Stimulated activated CD4-positive, alpha-beta T cell treated with anti-CD3 and anti-CD28 coated beads, Interleukin-1b, Interleukin-23, amount 100 ng/mL, for 24 hours (primary cell): Measurements from ENCODE around the gene ZNF415.
"Not testable (repeated sequence)": the region's sequence is repeated elsewhere in the genome, so short reads cannot be mapped to it uniquely, and the experiment has no call there.

Experiments
- DNase-seq, 4 experiments: peaks; one replicate each; pipeline ENCODE4 v3.0.0-alpha.2; 2020; ENCODE audit warnings: low read depth in 4 of 4, low spot score in 1 of 4

The ZNF415 gene

DNA sequence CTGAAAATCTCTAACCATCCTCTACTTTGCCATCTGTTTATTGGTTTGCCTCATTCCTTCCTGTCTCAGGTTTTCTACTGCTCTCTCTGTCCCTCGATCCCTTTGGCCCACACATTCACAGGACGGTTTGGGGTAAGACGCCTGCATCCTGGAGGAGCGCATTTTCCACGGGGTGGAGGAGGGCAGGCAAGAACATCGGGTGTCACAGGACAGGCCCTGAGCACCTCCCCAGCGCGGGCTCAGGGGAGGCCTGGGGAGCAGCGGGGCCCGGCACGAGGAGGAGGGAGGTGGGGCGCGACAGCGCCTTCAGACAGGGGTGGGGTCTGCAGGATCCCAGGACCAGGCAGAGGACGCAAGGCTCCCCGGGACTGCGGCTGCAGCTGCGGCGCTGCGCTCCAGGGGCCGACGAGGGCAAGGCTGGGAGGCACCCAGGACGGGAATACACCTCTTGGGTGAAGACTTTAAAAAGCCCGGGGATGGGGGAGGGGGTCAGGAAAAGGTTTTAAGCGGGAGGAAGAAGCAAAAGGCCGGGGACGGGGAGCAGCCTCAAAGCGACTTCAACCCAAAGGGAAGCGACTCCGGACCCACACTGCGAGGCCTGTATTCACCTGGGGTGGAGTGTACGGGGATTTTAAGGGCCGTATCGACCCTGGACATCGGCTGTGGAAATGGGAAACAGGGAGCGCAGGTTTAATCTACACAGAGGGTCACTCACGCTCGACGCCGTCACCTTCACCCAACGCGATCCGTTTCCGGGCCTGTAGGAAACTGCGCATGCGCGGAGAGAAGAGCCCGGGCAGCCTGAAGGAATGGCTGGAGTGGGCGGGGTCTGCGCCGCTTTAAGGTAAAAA lies at the start of gene ZNF415:
Gene ZNF415, minus strand, starts transcription at position 770 of the 851 bp plus-strand sequence. CDS start 10,234 bp downstream, outside the sequence.
- DNase-seq: peak; percentile 1 to 28 (median 4)

DNA sequence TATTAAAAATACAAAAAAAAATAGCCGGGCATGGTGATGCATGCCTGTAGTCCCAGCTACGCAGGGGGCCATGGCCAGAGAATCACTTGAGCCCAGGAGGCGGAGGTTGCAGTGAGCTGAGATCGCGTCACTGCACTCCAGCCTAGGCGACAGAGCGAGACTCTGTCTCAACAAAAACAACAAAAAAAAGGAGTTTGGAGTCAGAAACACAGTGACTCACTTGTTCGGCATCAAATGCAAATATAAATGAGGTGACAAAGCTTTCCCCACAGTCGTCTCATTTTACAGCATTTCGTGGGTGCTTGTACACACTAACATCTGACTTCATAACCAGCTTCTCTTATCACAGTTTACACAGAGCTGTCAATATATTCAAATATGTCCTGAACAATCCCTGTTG lies 49.5 kb upstream of the ZNF415 start:
- DNase-seq: no peak

DNA sequence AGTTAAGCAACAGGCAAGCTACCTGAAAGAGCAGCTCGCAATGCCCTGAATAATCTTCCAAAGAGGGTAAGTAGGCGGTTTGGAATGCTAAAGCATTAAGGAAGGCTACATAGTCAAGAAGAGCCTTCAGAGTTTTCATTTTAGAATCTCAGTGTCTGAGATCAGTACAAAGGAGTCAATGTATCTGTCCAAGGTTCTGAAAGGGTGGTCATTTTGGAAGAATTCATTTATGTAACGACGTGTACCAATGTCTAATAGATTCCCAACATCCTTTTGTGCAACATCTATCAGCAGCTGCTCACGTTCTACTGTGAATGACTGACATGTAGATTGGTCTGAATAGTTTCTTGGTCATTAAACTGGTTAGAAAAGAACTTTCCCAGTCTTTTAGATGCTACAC lies 45.3 kb upstream of the ZNF415 start:
- DNase-seq: no peak

DNA sequence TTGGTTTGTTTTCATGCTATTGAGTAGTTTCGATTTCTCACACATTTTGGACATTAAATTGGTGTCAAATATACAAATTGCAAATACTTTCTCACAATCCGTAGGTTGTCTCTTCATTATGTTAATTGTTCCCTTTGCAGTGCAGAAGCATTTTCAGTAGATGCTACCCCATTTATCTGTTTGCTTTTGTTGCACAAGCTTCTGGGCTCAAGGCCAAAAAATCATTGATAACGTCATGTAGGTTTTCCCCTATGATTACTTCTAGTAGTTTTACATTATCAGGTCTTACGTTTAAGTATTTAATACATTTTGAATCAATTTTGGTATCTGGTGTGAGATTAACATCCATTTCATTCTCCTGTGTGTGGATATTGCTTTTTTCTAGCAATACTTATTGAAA lies 40.2 kb upstream of the ZNF415 start:
- no peak for DNase-seq

DNA sequence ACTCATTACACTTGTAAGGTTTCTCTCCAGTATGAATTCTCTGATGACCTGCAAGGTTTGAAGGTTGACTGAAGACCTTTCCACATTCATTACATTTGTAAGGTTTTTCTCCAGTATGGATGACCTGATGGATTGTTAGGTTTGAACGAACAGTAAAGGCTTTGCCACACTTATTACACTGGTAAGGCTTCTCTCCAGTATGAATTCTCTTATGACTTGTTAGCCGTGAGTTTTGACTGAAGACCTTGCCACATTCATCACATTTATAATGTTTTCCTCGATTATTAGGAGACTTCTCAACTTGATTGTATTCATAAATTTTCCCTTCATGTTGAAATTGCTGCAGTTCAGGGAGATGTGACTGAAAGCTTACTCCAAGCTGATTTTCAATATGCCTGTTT lies 33.0 kb upstream of the ZNF415 start:
- no peak for DNase-seq

DNA sequence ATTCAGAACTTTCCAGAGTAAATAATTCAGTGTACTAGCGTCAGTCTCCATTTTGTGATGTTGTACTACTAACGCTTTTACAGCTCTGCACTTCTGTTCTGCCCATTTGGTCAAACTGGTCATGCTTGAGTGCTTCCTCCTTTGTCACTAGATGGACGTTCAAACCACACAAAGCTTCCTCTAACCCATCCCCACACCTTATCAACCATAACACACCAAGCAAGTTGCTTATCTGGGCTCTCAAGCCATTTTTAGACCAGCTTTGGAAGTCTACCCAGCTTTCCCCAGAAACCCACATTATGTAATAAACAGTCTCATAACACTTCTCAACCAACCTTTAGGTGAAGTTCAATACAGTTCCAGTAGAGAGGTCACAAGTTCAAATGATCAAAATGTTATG lies 28.4 kb upstream of the ZNF415 start:
- no peak for DNase-seq

DNA sequence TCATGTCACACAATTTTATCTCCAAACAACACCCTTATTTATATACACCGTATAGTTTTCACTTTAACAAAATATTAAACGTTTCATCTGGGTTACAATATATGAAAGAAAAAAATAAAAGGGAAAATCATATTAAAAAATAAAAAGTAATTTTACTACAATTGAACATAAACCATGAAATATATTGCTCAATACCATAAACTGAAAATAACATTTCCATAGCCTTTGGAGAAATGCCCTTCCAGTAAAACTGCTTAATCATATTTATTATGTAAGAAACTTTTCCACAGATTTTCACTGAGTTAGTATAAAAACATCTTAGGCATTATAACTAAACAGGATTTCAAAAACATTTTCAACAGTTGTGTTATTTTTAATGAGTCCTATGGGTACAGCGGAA lies 27.6 kb upstream of the ZNF415 start:
- no peak for DNase-seq

DNA sequence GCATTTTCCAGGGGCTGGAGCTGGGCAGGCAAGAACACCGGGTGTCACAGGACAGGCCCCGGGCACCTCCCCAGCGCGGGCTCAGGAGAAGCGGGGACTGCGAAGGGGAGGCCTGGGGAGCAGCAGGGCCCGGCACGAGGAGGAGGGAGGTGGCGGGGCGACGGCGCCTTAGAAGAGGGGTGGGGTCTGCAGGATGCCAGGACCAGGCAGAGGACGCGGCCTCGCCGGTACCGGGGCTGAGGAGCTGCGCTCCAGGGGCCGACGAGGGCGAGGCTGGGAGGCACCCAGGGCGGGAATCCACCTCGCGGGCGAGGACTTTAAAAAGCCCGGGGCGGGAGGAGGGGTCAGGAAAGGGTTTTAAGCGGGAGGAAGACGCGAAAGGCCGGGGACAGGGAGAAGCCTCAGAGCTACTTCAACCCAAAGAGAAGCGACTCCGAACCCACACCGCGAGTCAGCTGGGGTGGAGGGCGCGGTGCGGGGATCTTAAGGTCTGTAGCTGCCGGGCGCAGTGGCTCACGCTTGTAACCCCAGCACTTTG lies 25.5 kb upstream of the ZNF415 start:
- DNase-seq: peak in 3 of 4 experiments; percentile 1 to 25 (median 10)

DNA sequence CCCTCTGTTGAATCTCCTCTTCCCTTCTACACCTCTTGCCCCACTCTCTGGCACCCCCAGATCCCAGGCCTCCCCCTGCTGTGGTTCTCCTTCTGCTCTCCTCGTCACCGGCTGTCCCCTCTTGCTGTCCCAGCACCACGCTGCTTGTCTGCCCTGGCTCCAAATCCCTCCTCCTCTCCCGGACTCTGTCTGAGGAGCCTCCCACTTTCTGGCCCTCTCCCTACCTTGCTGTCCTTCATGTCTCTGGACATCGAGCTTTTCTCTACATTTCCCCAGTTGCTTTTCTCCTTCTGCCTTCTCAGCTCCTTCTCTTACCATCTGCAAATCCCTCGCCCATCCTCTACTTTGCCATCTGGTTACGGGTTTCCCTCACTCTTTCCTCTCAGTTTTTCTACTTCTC lies 24.9 kb upstream of the ZNF415 start:
- no peak for DNase-seq

DNA sequence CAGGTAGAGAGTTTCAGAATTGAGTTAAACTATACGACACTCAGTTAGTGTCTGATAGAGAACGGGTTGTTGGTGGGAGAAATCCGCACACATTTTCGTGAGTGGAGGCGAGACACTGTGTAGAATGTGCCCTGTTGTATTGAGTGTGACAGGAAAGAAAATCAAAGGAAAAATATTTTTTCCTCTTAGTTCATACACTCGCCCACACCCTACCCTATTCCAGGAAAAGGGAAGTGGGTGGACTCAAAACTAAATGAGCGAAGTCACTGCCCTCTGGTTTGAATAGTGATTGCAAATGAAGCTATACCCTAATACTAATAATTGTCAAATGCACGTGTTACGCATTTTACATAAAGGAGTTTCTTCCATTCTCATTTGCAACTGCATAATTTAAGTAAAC lies 24.1 kb upstream of the ZNF415 start:
- no peak for DNase-seq

DNA sequence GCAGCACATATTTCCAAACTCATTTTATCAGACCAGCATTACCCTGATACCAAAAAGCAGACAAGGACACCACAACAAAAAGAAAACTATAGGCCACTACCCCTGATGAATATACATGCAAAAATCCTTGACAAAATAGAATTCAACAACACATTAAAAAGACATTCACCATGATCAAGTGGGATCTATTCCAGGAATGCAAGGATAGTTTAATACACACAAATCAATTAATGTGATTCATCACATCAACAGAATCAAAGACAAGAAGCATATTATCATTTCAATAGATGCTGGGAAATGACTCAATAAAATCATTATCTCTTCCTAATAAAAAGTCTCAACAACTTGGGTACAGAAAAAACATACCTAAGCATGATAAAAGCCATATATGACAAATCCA lies 14.9 kb upstream of the ZNF415 start:
- DNase-seq: no peak

DNA sequence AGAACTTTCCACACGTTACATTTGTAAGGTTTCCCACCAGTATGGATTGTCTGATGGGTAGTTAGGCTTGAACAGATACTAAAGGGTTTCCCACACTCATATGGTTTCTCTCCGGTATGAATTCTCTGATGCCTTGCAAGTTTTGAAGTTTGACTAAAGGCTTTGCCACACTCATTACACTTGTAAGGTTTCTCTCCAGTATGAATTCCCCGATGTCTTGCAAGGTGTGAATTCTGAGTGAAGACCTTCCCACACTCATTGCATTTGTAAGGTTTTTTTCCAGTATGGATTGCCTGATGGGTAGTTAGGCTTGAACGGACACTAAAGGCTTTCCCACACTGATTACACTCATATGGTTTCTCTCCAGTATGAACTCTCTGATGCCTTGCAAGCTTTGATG lies 7.6 kb upstream of the ZNF415 start:
- no peak for DNase-seq

DNA sequence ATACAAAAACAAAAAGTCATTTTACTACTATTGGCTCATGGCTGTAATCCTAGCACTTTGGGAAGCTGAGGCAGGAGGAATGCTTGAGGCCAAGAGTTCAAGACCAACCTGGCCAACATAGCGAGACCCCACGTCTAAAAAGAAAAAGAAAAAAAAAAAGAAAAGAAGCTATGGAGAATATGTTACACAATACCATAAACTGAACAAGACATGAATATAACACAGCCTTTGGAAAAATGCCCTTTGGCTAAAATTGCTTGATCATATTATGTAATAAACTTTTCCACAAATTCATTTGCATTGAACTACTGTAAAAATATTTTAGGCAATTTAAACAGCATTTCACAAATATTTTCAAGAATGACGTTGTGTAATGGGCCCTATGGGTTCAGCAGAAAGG lies 3.7 kb upstream of the ZNF415 start:
- no peak for DNase-seq

DNA sequence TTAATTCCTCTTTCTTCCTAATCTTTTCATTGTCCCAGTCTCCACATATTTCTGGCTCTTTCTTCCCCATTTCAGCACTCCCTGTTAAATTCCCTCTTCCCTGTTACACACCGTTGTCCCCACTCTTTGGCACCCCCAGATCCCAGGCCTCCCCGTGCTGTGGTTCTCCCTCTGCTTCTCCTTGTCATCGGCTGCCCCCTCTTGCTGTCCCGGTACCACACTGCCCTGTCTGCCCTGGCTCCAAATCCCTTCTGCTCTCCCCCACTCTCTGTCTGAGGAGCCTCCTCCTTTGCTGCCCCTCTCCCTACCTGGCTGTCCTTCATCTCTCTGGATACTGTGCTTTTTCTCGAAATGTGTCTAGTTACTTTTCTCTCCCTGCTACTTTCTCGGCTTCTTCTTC lies 983 bp downstream of the ZNF415 start:
- DNase-seq: no peak

DNA sequence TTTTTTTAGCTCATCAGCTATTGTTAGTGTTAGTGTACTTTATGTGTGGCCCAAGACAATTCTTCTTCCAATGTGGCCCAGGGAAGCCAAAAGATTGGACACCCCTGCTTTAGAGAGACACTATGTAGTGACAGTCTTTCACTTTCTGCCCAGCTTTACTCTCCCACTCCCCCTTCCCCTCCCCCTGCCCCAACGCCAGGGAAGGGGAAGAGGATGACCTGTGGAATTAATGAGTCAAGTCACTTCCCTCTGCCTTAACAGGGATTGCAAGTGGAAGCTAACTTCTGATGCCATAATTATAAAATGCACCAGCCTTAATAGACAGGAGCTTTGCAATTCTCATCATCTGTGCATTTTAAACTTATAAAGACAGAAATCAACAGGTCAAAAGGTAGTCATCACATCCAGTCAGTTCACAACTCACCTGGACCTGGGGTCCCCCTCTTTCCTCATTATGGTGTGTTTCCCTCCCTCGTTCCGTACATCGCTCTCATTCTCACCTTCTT lies 1.6 kb downstream of the ZNF415 start:
- DNase-seq: no peak

DNA sequence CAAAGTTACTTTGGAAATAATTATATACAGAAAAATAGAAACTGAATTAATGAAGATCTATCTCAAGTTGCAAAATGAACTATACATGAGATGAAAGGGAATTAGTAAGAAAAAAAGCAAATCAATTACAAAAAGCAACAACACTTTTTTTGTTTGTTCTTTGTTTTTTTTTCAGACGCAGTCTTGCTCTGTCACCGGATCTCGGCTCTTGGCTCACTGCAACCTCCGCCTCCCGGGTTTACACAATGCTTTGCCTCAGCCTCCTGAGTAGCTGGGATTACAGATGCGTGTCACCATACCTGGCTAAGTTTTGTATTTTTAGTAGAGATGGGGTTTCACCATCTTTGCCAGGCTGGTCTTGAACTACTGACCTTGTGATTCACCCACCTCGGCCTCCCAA lies 2.2 kb downstream of the ZNF415 start:
- no peak for DNase-seq

DNA sequence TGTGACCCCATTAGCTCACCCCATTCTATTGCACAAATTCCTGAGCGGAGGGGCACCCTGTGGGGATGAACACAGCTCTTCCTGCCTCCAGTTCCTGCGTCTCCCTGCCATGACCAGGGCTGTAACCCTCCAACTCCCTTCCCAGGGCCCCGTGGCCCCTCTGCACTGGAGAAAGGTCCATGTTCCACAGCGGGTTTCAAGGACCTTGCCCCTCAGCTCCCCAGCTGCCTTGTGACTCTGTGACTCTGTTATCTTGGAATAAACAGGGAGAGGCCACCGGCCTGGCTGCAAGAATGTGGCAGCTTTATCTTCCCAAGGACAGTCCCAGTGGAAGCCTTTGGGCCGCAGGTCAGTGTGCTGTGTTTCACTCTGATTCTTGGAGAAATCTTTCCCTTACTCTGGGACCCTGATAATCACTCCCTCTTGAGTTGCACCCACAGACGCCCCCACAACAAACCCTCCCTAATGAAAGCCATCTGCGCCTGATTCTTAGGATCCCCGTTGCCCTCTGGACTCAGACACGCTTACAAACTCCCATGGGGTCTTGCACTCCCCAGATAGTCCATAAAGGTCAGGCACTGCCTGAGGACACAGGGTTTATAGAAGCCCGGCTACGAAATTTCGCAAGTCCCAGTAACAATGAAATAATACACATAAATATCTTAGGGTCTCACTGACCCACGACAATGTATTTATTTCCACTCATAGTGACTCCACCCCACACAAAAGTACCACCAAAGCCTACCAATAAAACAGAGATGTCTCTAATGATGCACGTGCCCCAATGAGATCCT lies 5.8 kb downstream of the ZNF415 start:
- DNase-seq: not testable (repeated sequence)

DNA sequence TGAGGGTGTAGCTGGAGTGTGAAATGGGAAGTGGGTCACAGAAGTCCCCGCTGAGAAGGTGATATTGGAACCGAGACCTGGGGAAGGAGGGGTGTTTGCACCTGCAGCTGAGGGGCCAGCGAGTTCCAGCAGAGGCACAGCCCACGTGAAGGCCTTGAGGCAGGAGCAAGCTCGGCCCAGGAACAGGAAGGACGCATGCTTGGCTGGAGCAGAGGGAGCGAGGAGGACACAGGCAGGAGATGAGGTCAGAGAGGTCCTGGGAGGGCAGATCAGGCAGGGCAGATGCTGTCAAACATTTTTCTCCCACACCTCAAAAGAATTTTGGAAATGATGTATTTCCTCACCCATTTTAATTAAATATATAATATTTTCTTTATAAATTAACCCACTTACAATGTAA lies 9.3 kb downstream of the ZNF415 start:
- DNase-seq: no peak

DNA sequence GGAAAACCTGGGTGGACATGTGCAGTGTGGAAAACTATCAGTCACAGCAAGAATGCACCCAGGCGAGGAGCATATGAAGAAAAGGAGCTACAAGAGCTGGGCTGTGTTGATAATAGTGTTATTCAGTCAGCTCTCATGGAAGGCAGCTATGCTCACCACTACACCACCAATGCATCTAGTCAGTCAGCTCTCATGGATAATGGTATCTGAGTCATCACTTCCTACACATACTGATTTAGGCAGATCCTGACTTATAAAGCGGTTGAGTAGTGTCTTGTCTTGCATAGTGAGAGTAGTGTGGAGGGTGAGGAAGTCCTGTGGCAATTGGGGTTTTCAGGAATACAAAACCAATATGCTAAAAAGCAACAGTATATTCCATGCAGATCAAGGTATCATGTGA lies 20.4 kb downstream of the ZNF415 start:
- no peak for DNase-seq

DNA sequence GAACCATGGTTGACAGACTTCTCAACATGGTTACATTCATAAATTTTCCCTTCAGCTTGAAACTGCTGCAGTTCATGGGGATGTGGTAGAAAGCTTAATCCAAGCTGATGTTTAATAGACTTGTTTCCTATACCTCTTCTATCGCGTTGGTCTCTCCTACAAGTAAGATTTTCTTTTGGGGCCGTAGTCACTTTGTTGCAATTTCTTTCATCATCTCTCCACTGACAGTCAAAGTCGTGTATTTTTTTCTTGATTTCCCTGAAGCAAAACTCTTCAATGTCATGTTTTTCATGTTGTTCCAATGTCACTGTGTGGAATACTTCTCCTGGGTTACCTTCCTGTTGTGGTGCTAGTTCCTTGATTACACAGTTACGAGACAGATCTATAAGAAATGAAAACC lies 23.2 kb downstream of the ZNF415 start:
- no peak for DNase-seq

DNA sequence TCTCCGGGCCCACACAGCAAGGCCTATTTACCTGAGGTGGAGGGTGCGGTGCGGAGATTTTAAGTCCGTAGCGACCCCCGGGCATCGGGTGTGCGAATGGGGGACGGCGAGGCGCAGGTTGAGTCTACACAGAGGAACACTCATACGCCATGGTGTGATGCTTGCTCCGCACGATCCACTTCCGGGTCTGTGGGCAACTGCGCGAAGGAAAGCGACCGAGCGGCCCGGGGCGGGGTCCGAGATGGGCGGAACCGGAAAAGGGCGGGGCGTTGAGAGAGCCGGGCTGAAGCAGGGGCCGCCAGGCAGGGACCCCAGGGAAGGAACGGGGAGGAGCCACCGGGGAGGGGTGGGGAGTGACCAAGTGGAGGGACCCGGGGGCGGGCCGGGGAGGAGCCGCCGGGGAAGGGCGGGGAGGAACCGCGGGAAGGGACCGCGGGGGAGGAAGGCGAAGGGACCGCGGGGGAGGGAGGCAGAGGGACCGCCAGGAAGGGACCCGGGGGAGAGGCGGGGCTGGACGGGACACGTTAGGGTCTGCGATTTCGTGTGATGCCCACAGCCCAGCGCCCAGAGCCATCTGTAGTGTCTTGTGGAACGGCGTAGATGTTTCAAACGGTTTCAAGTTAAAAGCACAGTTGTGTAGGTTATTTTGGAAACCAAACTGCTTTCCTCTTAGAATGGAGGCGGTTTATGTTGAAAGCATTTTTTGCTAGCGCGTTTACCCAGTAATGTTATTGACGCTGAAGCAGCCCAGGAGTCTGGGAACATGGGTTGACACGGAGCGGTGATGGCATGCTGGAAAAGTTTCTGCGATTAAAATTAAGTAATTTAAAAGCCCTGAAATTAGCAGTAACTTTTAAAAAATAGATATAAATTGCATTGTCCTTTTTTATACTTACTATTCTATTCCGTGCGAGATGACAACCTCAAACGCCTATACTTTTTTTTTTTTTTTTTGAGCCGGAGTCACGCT lies 29.2 kb downstream of the ZNF415 start, which contains the start of gene ZNF160:
Gene ZNF160, minus strand, starts transcription at position 189 of the 970 bp plus-strand sequence. CDS start 17,146 bp downstream, outside the sequence.
- peak; percentile 95 to 99 (median 99) for DNase-seq
